ENCODE data around the gene EIF4A2. TPM values are rescaled to one million over a fixed set of nuclear protein-coding genes. Genes with fewer than 3 reads are reported as not detected.

The EIF4A2 gene
- total and polyA plus RNA-seq, 9 donors: 347 to 961 (median 631) TPM

DNA sequence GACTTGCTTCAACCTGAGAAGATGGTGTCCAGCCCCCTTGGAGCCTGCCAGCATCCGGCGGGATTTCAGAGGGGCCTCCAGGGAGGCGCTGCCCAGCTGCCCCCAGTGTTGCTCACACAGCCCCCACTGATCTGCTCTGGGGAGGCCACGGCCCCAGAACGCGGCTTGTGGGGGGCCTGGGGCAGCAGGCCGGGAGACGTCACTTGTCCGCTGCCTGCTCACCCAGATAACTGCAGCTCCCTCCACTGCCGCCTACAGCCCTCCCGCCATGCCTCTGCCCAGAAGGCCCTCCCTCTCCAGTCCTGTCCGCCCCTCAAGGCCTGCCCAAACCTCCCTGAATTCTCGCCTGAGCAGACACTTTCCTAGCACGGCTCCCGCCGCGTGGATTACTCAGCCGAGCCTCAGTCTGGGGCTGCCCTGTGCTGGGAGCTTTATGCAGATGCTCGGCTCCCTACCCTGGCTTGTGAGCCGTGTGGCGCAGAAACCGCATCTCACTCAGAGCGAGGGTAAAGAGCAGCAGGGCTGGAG lies 42.0 kb downstream of the EIF4A2 start:
- H3K27me3 ChIP-seq: no peaks in the 10 kb centered on the region
- TF ChIP-seq, protein P1, sequence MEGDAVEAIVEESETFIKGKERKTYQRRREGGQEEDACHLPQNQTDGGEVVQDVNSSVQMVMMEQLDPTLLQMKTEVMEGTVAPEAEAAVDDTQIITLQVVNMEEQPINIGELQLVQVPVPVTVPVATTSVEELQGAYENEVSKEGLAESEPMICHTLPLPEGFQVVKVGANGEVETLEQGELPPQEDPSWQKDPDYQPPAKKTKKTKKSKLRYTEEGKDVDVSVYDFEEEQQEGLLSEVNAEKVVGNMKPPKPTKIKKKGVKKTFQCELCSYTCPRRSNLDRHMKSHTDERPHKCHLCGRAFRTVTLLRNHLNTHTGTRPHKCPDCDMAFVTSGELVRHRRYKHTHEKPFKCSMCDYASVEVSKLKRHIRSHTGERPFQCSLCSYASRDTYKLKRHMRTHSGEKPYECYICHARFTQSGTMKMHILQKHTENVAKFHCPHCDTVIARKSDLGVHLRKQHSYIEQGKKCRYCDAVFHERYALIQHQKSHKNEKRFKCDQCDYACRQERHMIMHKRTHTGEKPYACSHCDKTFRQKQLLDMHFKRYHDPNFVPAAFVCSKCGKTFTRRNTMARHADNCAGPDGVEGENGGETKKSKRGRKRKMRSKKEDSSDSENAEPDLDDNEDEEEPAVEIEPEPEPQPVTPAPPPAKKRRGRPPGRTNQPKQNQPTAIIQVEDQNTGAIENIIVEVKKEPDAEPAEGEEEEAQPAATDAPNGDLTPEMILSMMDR (IDR thresholded peaks at IDR 0.05): no peak
- TF ChIP-seq EP300 (IDR thresholded peaks at IDR 0.05): no peak
- TF ChIP-seq POLR2A (IDR thresholded peaks at IDR 0.05): no peak
- DNase-seq: peak in 1 of 5 donors; percentile 19

DNA sequence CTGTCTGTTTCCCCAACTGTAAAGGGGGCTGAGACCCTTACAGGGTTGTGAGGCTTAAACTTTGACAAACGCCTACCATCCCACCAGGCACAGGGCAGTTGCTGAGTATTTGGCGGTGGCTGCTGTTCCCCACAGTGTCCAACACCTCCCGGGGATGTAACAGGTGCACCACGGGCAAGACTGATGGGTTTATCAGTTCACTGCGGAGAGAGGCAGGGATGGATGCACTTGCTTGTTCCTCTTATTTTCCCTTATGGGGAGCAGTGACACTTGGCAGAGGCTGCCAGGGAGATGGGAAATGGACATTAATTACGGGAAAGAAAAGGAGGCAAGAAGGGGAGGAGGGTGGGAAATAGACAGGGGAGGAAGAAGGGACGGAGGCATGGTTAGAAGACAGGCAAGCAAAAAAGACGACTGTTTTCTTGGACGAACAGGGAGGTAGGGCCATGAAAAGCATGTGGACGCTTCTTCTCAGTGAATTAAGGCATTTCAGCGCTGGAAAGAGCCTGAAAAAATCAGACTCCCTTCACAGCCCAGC lies 42.6 kb downstream of the EIF4A2 start:
- intact Hi-C loops (cut with DNase I): loop anchor here in 1 of 4 donors (10.0 kb wide), 1 partner anchor 211 kb away; the partner anchor contains the start of gene AHSG
- Histone ChIP-seq H3K4me1 (ENCODE audit: insufficient read depth) (peaks cover 2% of the 10 kb centered on the region), H3K4me3 (no peak overlapping the region), H3K36me3 (no peaks in the 10 kb centered on the region), H3K27ac (no peak overlapping the region), H3K27me3 (no peaks in the 10 kb centered on the region), H3K9me3 (no peaks in the 10 kb centered on the region)
- no peak for DNase-seq
- WGBS, 3 donors: 16 to 29% (median 23%) methylated on average over 11 of the region's 11 CpGs
- TF ChIP-seq POLR2A (IDR thresholded peaks at IDR 0.05) (no peak), EP300 (IDR thresholded peaks at IDR 0.05) (no peak)
- TF ChIP-seq, protein P1 (IDR thresholded peaks at IDR 0.05): no peak

More for the DNA sequence above, 42.0 kb downstream of the EIF4A2 start:
- WGBS, 3 donors: 3 to 10% (median 6%) methylated on average over 21 to 23 of the region's 23 CpGs
- no peak overlapping the region for H3K27ac ChIP-seq
- H3K9me3 ChIP-seq: no peaks in the 10 kb centered on the region
- no peaks in the 10 kb centered on the region for H3K36me3 ChIP-seq
- intact Hi-C loops (cut with DNase I): loop anchor here in 1 of 4 donors (10.0 kb wide), 1 partner anchor 211 kb away; the partner anchor contains the start of gene AHSG
- H3K4me1 ChIP-seq (ENCODE audit: insufficient read depth): peaks cover 2% of the 10 kb centered on the region
- H3K4me3 ChIP-seq: no peak overlapping the region

DNA sequence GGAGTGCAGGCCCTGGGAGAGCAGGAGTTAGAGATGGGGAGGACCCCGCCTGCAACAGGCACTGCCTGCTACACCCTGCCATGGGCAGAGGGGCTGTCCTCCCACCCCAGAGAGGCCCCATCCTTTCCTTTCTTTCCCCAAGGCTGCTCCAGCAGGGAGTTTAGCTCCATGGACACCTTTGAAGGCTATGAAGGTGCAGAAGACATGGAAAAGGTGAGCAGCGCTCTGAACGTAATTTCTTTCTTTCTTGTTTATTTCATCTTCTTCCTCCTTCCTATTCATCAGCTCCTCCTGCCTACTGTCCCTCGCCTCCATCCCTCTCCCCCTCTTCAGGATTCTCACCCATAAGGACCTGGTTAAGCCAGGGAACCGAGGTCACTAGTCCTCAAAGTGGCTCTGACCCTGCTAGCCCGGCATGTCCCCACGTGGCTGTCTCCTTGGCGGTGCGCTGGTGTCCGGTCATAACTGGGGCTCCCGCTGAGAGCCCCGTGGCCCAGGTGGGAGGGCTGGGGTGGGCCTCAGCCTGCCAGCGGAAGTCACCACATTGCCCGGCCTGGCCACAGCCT lies 43.1 kb downstream of the EIF4A2 start:
- DNase-seq: peak in 1 of 5 donors; percentile 20

More for the DNA sequence above, 43.1 kb downstream of the EIF4A2 start:
- intact Hi-C loops (cut with DNase I): loop anchor here in 1 of 4 donors (10.0 kb wide), 1 partner anchor 212 kb away; the partner anchor contains the start of gene AHSG
- H3K9me3 ChIP-seq: no peaks in the 10 kb centered on the region
- no peak overlapping the region for H3K27ac ChIP-seq
- H3K36me3 ChIP-seq: no peaks in the 10 kb centered on the region
- 11 to 15% (median 11%) methylated on average over 14 of the region's 14 CpGs for WGBS, 3 donors
- peak overlapping the region; percentile 58 for H3K4me3 ChIP-seq
- TF ChIP-seq POLR2A (IDR thresholded peaks at IDR 0.05): no peak
- TF ChIP-seq EP300 (IDR thresholded peaks at IDR 0.05): no peak
- TF ChIP-seq, protein P1 (IDR thresholded peaks at IDR 0.05): no peak
- H3K27me3 ChIP-seq: no peaks in the 10 kb centered on the region
- peaks cover 2% of the 10 kb centered on the region for H3K4me1 ChIP-seq (ENCODE audit: insufficient read depth)
